NK-92 (cell line): ENCODE measurements around the gene ADAM12.

Experiments used
- DNase-seq: peaks from one replicate; lab custom pipeline; 2025; ENCODE audit not compliant: unreplicated experiment; lab: John Stamatoyannopoulos, UW

Gene ADAM12

DNA sequence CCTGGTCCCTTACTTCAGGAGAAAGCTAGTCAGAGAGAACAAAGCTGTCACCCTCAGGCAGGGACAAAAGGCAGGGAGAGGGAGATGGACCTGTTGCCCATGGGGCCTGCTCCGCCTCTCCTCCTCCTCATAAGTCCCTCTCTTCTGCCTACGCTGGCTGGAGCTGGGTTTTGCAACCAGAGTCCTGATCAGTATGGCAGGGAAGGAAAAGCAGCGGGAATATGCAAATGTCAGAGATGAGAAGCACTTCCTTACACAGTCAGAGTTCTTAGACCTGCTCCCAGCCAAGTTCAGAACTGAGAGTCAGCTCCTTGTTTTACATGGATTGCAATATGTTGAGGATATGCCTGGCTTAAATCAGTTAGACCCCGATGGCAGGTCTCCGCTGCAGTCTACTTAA lies 231.1 kb downstream of the ADAM12 start:
- DNase-seq = no peak

GRCh38 chr10:126156503-126156902 lies 231.8 kb downstream of the ADAM12 start:
- DNase-seq = no peak

DNA sequence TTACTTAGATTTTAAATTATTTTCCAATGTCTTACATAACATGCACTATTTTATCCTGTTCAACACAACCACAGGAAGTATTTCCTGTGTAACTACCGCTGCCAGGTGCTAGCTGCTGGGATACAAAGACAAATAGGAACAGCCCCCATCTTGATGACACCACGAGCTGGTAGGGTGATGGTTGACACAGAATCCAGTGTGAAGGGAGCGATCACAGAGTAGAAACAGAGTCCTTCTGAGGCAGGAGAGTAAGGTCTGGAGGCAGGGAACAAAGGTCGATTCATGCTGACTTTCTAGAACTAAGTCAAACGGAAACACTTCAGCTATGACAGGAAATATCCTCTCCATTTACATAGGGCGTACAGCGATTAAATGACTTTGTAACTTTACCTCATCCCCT lies 232.3 kb downstream of the ADAM12 start:
- no peak for DNase-seq

DNA sequence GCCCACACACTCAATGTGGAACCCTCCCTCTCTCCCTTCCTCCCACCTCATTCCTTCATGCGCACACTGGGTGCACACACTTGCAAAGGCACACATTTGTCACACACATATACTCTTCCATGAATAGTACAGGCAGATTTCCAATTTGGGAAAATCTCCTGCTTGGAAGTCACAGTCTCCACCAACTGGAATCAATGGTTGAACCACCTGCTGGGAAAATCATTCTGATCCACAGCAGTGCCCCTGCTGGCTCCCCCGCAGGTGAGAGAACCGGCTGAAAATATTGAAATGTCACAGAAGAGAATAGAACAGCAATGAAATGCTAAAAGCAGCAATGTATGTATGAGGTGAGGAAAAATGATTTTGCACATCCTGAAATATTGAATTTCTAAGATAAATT lies 232.7 kb downstream of the ADAM12 start:
- no peak for DNase-seq

- DNase-seq = no peak
Measured at GRCh38 chr10:126153711-126154628, 234.3 kb downstream of the ADAM12 start.

GRCh38 chr10:126147866-126148587 lies 240.2 kb downstream of the ADAM12 start:
- DNase-seq = no peak

- DNase-seq = no peak
Measured at GRCh38 chr10:126146771-126147170, 241.5 kb downstream of the ADAM12 start.

GRCh38 chr10:126143117-126143516 lies 245.2 kb downstream of the ADAM12 start:
- no peak for DNase-seq

DNA sequence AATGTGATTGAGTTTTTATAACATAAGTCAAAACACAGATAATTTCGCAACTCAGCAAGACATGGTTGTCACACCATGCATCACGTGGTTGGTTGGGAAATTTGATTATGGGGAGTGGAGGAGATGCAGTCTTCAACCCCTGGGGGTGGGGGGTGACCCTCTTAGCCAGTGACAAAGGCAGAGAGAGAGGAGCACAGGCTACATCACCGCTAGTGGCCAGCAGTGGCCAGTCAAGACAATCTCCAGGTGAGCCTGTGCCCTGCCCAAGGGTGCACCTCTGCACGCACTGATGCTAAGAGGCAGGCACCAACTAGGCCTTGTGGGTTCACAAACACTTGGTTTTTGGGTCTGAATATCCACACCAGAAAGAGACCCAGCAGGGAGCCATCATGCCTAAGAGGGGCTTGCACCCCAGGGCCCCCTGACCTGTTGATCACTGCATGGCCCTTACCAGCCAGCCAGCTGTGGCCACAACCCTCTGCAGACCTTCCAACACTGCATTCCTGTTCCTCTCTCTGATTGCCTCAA lies 247.5 kb downstream of the ADAM12 start:
- no peak for DNase-seq

- DNase-seq = no peak
Measured at GRCh38 chr10:126137562-126138221, 250.6 kb downstream of the ADAM12 start.

- no peak for DNase-seq
Measured at GRCh38 chr10:126135941-126136595, 252.2 kb downstream of the ADAM12 start.

- DNase-seq = no peak
Measured at GRCh38 chr10:126135177-126135576, 253.1 kb downstream of the ADAM12 start.

DNA sequence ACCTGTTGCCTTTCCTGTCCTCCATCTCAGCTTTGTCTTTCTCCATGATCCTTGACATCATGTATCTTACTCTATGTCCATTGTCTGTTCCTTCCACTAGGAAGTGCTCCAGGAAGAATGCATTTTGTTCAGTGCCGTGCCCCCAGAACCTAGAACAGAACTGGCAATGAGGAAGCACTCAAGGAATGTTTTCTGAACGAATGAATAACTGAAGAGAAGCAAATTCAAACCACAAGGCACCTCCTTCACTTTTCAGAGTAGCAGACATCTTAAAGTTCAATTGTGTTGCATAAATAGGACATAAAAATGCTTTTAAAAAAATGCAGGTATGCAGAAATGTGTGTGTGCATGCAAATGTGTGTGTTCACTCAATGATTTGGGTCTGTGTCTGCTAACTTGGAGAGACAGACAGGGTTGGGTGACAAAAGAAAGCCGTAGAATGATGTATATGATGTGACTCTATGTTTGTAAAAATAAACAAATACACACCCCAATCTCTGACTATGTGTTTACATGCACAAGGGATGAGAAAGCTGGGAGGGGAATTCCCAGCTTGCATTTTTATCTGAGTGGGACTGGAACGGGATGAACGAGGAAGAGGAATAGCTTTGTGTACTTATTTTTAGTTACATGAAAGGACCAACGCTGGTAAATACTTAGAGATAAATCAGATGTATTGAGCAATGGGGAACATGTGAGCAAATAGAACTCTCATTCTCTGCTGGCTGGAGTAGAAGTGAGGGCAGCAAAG lies 254.2 kb downstream of the ADAM12 start:
- DNase-seq = no peak

- DNase-seq = no peak
Measured at GRCh38 chr10:126133082-126133620, 255.1 kb downstream of the ADAM12 start.

DNA sequence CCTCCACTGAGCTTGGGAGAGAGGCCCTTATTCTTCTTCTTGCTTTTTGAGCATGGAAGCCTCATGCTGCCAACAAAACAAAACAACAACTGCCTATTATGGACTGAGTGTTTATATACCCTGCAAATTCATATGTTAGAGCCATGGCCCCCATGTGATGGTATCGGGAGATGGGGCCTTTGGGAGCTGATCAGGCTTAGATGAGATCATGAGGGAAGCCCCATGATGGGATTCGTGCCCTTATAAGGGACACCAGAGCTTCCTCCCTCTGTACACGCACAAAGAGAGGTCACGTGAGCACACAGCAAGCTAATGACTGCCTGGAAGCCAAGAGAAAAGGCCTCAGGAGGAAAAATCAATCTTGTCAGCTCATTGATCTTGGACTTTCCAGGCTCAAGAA lies 256.9 kb downstream of the ADAM12 start:
- DNase-seq = no peak

- DNase-seq = no peak
Measured at GRCh38 chr10:126130271-126130710, 258.0 kb downstream of the ADAM12 start.

GRCh38 chr10:126129026-126129425 lies 259.3 kb downstream of the ADAM12 start:
- no peak for DNase-seq

DNA sequence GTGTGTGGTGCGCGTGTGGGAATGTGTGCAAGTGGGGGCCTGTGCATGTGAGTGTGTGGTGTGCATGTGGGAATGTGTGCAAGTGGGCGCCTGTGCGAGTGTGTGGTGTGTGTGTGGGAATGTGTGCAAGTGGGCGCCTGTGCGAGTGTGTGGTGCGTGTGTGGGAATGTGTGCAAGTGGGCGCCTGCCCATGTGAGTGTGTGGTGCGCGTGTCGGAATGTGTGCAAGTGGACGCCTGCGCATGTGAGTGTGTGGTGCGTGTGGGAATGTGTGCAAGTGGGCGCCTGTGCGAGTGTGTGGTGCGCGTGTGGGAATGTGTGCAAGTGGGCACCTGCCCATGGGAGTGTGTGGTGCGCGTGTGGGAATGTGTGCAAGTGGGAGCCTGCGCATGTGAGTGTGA lies 259.7 kb downstream of the ADAM12 start:
- no peak for DNase-seq

DNA sequence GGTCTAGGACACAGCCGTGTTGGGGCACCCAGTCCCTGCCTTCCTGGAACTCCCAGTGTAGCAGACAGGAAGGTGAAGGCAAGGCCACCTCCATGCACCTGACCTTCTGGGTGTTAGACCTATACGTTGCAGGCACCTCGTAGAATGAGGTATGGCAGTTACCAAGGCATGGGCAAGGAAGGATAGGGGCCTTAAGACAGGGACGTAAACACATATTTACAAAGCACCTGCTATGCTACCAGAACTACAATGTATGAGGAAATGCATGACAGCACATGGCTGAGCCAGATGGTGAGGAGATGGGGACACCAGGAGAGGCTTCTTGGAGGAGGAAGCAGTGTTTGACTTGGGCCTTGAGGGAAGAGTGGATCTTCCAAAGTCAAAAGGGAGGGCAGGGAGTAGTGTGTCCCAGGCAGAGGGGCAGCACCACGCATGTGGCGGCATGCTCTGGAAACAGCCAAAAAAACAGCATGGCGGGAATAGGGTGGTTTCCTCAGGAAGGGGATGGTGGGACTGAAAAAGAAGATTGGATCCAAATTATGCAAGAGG lies 260.7 kb downstream of the ADAM12 start:
- no peak for DNase-seq

DNA sequence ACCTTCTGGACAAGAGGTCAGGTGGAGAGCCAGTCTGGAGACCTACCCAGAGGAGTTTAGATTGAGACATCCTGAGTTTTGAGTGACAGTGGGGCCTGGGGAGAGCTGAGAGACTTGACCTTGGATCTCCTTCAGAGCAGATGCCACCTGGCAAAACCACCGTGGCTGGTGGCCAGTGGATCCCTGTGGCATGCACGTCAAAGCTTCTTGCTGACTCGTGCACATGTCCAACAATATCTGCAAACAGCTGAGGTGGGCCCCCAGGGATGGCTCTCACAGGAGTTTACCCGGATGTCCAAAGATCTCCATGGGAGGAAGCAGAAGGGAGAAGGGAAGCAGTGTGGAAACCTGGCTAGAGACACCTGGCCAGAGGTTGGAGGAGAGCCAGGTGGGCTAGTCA lies 261.4 kb downstream of the ADAM12 start:
- DNase-seq = no peak
